GM21381 (cell line): Measurements from ENCODE around the gene TANGO6.

Experiments
- ATAC-seq: cut with Tn5 transposase; IDR thresholded peaks from one replicate; pipeline ENCODE4 v1.9.1; 2021; ENCODE audit warnings: mild to moderate bottlenecking, moderate library complexity; ENCODE audit not compliant: unreplicated experiment

TANGO6 gene

GRCh38 chr16:69133373-69133954, 290.1 kb downstream of the TANGO6 start:
- ATAC-seq = no peak
